OCI-LY7 (cell line): ENCODE measurements around the gene SLC29A2. TPM values are rescaled to one million over a fixed set of nuclear protein-coding genes. Genes with fewer than 3 reads are reported as not detected.
A peak's percentile ranks its signal among the peaks of the same experiment; 100 is the strongest.

ENCODE experiments used
- BruUV-seq: library from RNA; stranded (reverse); fragments of 400-500 nt; replicated peaks from 2 replicates; lab custom pipeline; 2021; lab: Mats Ljungman, UMichigan
- CTCF ChIA-PET: fragments of 300-600 bp; sonication (Branson Sonifier 250); formaldehyde crosslinking; loops from one replicate; lab custom pipeline; 2022; ENCODE audit warnings: antibody characterized with exemption; ENCODE audit not compliant: unreplicated experiment; lab: Charles Lee
- POLR2A ChIA-PET: fragments of 300-600 bp; sonication (Branson Sonifier 250); formaldehyde crosslinking; loops from one replicate; lab custom pipeline; 2022; ENCODE audit warnings: antibody characterized with exemption; lab: Charles Lee
- DNase-seq: peaks from one replicate; pipeline ENCODE4 v3.0.0-alpha.2; 2015; ENCODE audit warnings: low spot score
- H2AFZ ChIP-seq: fragments of 200-600 bp; sonication (generic), shearing (Covaris generic); 2 replicates; pipeline ENCODE4 v1.6.1; 2014; ENCODE audit warnings: mild to moderate bottlenecking, antibody characterized with exemption, low read length, moderate library complexity
- H3K27ac ChIP-seq: fragments of 200-600 bp; sonication (generic); 2 replicates; pipeline ENCODE4 v1.5.1; 2014; ENCODE audit warnings: mixed run types, low read depth, mild to moderate bottlenecking, moderate library complexity, low read length, inconsistent platforms; ENCODE audit not compliant: poor library complexity, severe bottlenecking
- H3K36me3 ChIP-seq: fragments of 200-600 bp; sonication (generic); 2 replicates; pipeline ENCODE4 v1.6.1; 2014; ENCODE audit warnings: mild to moderate bottlenecking, antibody characterized with exemption, low read length, moderate library complexity, mixed read lengths; ENCODE audit not compliant: insufficient read depth
- H3K4me1 ChIP-seq: fragments of 200-600 bp; sonication (generic); 2 replicates; pipeline ENCODE4 v1.5.1; 2014; ENCODE audit warnings: mild to moderate bottlenecking, low read length; ENCODE audit not compliant: insufficient read depth, poor library complexity, severe bottlenecking
- H3K4me2 ChIP-seq: fragments of 200-600 bp; sonication (generic); 2 replicates; pipeline ENCODE4 v1.6.1; 2014; ENCODE audit warnings: mild to moderate bottlenecking, low read length
- H3K4me3 ChIP-seq: fragments of 200-600 bp; sonication (generic); 2 replicates; pipeline ENCODE4 v1.5.1; 2014; ENCODE audit warnings: mild to moderate bottlenecking, low read depth, low read length; ENCODE audit not compliant: poor library complexity, severe bottlenecking
- H3K79me2 ChIP-seq: fragments of 200-600 bp; sonication (generic); 2 replicates; pipeline ENCODE4 v1.6.1; 2016; ENCODE audit warnings: low read depth, mild to moderate bottlenecking, low read length, moderate library complexity, mixed read lengths; ENCODE audit not compliant: insufficient read depth
- H3K9me2 ChIP-seq: fragments of 200-600 bp; sonication (generic); 2 replicates; pipeline ENCODE4 v1.6.1; 2016; ENCODE audit warnings: mild to moderate bottlenecking, low read length, mixed read lengths; ENCODE audit not compliant: insufficient read depth
- H3K9me3 ChIP-seq: fragments of 200-600 bp; sonication (generic); 2 replicates; pipeline ENCODE4 v1.6.1; 2014; ENCODE audit warnings: mild to moderate bottlenecking, mixed run types, low read length, mixed read lengths
- H4K20me1 ChIP-seq: fragments of 200-600 bp; sonication (generic); 2 replicates; pipeline ENCODE4 v1.6.1; 2014; ENCODE audit warnings: mild to moderate bottlenecking, antibody characterized with exemption, low read length, moderate library complexity, mixed read lengths; ENCODE audit not compliant: insufficient read depth
- CTCF ChIP-seq: fragments of 200-600 bp; sonication (generic); conservative IDR thresholded peaks from 2 replicates; pipeline ENCODE4 v1.5.1; 2014; ENCODE audit warnings: mild to moderate bottlenecking, antibody characterized with exemption, low read length, moderate library complexity, mixed read lengths
- EZH2phosphoT487 ChIP-seq: fragments of 200-600 bp; sonication (generic); IDR thresholded peaks from 2 replicates; pipeline ENCODE4 v1.6.1; 2018; ENCODE audit warnings: low read depth, borderline replicate concordance, mild to moderate bottlenecking, mixed run types, antibody characterized with exemption, low read length, moderate library complexity, mixed read lengths
- intact Hi-C: fragments of 100-400 bp; cut with micrococcal nuclease; formaldehyde crosslinking; loops from one replicate; pipeline ENCODE4 v1.10.0; 2022; ENCODE audit not compliant: unreplicated experiment
- total RNA-seq, 2 experiments: library from RNA; depleted of rRNA in 1 of 2; stranded (reverse); fragments of >200 nt in 1 of 2; shearing (Covaris generic) in 1 of 2; gene quantifications; 2 replicates each; pipeline ENCODE4 v1.2.3, GENCODE V29; 2014 to 2022

Gene SLC29A2
- total RNA-seq, 2 experiments from 2014 or later = 33.6 to 56.4 TPM

- no peak for DNase-seq
- Histone ChIP-seq H2AFZ (peak overlapping the region; percentile 23; the same call in 1 of the 2 replicates), H3K4me3 (no peak overlapping the region), H3K27ac (peak overlapping the region; percentile 86), H3K9me3 (no peaks in the 10 kb centered on the region), H3K9me2 (no peaks in the 10 kb centered on the region), H3K4me2 (peak overlapping the region; percentile 68; the same call in 1 of the 2 replicates), H3K36me3 (peaks cover 21% of the 10 kb centered on the region), H4K20me1 (no peaks in the 10 kb centered on the region), H3K79me2 (peaks cover 17% of the 10 kb centered on the region), H3K4me1 (peaks cover 22% of the 10 kb centered on the region)
- ChIA-PET POLR2A (interaction anchor here (0.6 to 1.3 kb wide), 2 partner anchors 11 to 224 kb away, joined by 3 to 4 read pairs; no protein-coding TSS in a partner anchor), CTCF (no interaction called here)
- intact Hi-C loops = loop anchor here (2.0 kb wide), 1 partner anchor 14 kb away; no protein-coding TSS in a partner anchor
- no peak for TF ChIP-seq EZH2phosphoT487
- TF ChIP-seq CTCF = no peak
- BruUV-seq = no TSS peak
These were observed 1.7 kb upstream of the SLC29A2 start for GRCh38 chr11:66373265-66373664.

GRCh38 chr11:66369073-66369894 lies 2.3 kb downstream of the SLC29A2 start:
- no peak overlapping the region for H2AFZ ChIP-seq
- no peak for DNase-seq
- ChIA-PET POLR2A (no interaction called here), CTCF (no interaction called here)
- H3K79me2 ChIP-seq = peaks cover 17% of the 10 kb centered on the region
- peak overlapping the region; percentile 68 for H3K4me2 ChIP-seq
- no peak overlapping the region for H3K27ac ChIP-seq
- no peaks in the 10 kb centered on the region for H3K9me3 ChIP-seq
- TF ChIP-seq CTCF = no peak
- TF ChIP-seq EZH2phosphoT487 = no peak
- no peaks in the 10 kb centered on the region for H4K20me1 ChIP-seq
- no TSS peak for BruUV-seq
- H3K4me3 ChIP-seq = peak overlapping the region; percentile 82
- intact Hi-C loops = no loop called here
- H3K36me3 ChIP-seq = peaks cover 59% of the 10 kb centered on the region
- H3K9me2 ChIP-seq = no peaks in the 10 kb centered on the region
- H3K4me1 ChIP-seq = peaks cover 22% of the 10 kb centered on the region

- H4K20me1 ChIP-seq = no peaks in the 10 kb centered on the region
- no peak overlapping the region for H3K4me3 ChIP-seq
- POLR2A ChIA-PET = no interaction called here
- H3K27ac ChIP-seq = no peak overlapping the region
- H3K4me2 ChIP-seq = no peak overlapping the region
- H2AFZ ChIP-seq = no peak overlapping the region
- CTCF ChIA-PET = no interaction called here
- H3K36me3 ChIP-seq = peaks cover 67% of the 10 kb centered on the region
- TF ChIP-seq CTCF (no peak), EZH2phosphoT487 (no peak)
- peaks cover 21% of the 10 kb centered on the region for H3K4me1 ChIP-seq
- peaks cover 17% of the 10 kb centered on the region for H3K79me2 ChIP-seq
- H3K9me3 ChIP-seq = no peaks in the 10 kb centered on the region
- no TSS peak for BruUV-seq
- no peak for DNase-seq
- intact Hi-C loops = no loop called here
- H3K9me2 ChIP-seq = no peaks in the 10 kb centered on the region
These were observed 3.1 kb downstream of the SLC29A2 start for GRCh38 chr11:66368484-66368883.
